Measurements from ENCODE around the gene TLR1. TPM values are rescaled to one million over a fixed set of nuclear protein-coding genes. Genes with fewer than 3 reads are reported as not detected.

TLR1 gene
- total RNA-seq, 1 donor from 2014 or later = 0.98 TPM

- peak overlapping the region; percentile 30 for H3K4me3 ChIP-seq (ENCODE audit: low read depth, low read length)
- DNase-seq (ENCODE audit: low read depth) = peak; percentile 84
- no peak for TF ChIP-seq CTCF (conservative IDR thresholded peaks at IDR 0.05; ENCODE audit: low read depth, low read length)
These were observed 51.4 kb downstream of the TLR1 start for GRCh38 chr4:38752941-38753806.

DNA sequence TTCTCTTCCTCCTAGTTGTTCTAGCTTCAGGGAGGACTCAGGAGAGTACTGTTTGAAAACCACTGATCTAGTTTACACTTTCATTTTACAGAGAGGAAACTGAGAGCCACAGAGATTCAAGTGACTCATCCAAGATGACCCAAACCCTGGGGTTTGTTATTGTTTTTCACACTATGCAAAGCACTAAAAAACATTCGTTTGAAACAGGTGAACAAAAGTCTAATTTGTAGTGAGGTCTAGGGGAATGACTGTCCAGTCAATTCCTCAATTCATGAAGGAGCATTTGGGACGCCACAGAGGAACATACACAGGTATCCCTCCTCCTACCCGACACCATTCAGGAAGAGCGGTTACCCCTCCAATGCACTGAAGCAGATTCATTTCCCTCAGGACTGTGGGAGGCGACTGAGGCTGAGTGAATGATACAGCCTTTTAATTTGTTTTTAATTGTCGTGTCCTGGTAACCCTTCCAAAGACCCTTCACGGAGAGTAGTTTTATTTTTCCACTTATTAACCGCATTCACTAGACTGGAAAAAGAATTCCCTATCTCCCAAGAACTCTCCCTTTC, 52.1 kb downstream of the TLR1 start:
- TF ChIP-seq CTCF (conservative IDR thresholded peaks at IDR 0.05; ENCODE audit: low read depth, low read length) = no peak
- peak overlapping the region; percentile 30 for H3K4me3 ChIP-seq (ENCODE audit: low read depth, low read length)
- peak; percentile 89 for DNase-seq (ENCODE audit: low read depth)

- H3K4me3 ChIP-seq (ENCODE audit: low read depth, low read length) = no peak overlapping the region
- DNase-seq (ENCODE audit: low read depth) = no peak
- TF ChIP-seq CTCF (conservative IDR thresholded peaks at IDR 0.05; ENCODE audit: low read depth, low read length) = no peak
These were observed 53.1 kb downstream of the TLR1 start for GRCh38 chr4:38751341-38752010.

- no peak for DNase-seq (ENCODE audit: low read depth)
- TF ChIP-seq CTCF (conservative IDR thresholded peaks at IDR 0.05; ENCODE audit: low read depth, low read length) = no peak
These were observed 55.3 kb downstream of the TLR1 start for GRCh38 chr4:38749336-38749735.

DNA sequence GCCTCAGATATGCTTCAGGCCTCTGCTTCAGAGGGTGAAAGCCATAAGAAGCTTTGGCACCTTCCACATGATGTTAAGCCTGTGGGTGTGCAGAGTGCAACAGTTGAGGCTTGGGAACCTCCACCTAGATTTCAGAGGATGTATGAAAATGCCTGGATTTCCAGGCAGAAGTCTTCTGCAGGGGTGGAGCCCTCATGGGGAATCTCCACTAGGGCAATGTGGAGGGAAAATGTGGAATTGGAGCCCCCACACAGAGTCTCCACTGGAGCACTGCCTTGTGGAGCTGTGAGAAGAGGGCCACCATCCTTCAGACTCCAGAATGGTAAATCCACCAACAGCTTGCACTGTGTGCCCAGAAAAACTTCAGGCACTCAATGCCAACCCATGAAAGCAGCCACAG, 57.0 kb downstream of the TLR1 start:
- H3K4me3 ChIP-seq (ENCODE audit: low read depth, low read length) = no peak overlapping the region
- DNase-seq (ENCODE audit: low read depth) = no peak
- TF ChIP-seq CTCF (conservative IDR thresholded peaks at IDR 0.05; ENCODE audit: low read depth, low read length) = no peak

More at GRCh38 chr4:38749336-38749735, 55.3 kb downstream of the TLR1 start:
- H3K4me3 ChIP-seq (ENCODE audit: low read depth, low read length) = no peak overlapping the region

Other genes with a start within 250 kb of the TLR1 start
- 23.0 and 28.0 TPM in 2 replicates for gene KLF3, start 140.6 kb downstream of the TLR1 start, total RNA-seq
- not detected in 2 replicates for gene TLR10, start 21.8 kb downstream of the TLR1 start, total RNA-seq
- 0.22 and 0.29 TPM in 2 replicates for gene TLR6, start 52.0 kb upstream of the TLR1 start, total RNA-seq
- gene FAM114A1, start 63.0 kb upstream of the TLR1 start, total RNA-seq = 60.6 and 61.5 TPM in 2 replicates
- 2.3 and 9.1 TPM in 2 replicates for gene TMEM156, start 227.6 kb upstream of the TLR1 start, total RNA-seq

All from epithelial cell of proximal tubule (primary cell).